ENCODE data around the gene ELF1. TPM values are rescaled to one million over a fixed set of nuclear protein-coding genes. Genes with fewer than 3 reads are reported as not detected.
"Not testable (repeated sequence)": the region's sequence is repeated elsewhere in the genome, so short reads cannot be mapped to it uniquely, and the experiment has no call there.

Gene ELF1
- total RNA-seq, 1 donor from 2014 or later, result 65.0 TPM

- Mint-ChIP-seq H3K27ac (no peak overlapping the region), H3K27me3 (no peaks in the 10 kb centered on the region), H3K4me3 (no peak overlapping the region), H3K4me1 (peaks cover 13% of the 10 kb centered on the region), H3K9me3 (peaks cover 12% of the 10 kb centered on the region), H3K36me3 (ENCODE audit: low read depth) (peaks cover 31% of the 10 kb centered on the region)
- intact Hi-C loops (cut with micrococcal nuclease), result no loop called here
- DNase-seq, result no peak
Observed at GRCh38 chr13:40886017-40886416, 133.1 kb downstream of the ELF1 start.

- H3K27ac Mint-ChIP-seq; intact Hi-C loops (cut with micrococcal nuclease); H3K9me3 Mint-ChIP-seq; H3K4me3 Mint-ChIP-seq; H3K27me3 Mint-ChIP-seq; DNase-seq: not testable (repeated sequence)
- Mint-ChIP-seq H3K36me3 (ENCODE audit: low read depth) (peaks cover 42% of the 10 kb centered on the region), H3K4me1 (peaks cover 13% of the 10 kb centered on the region)
Observed at GRCh38 chr13:40884175-40884574, 134.9 kb downstream of the ELF1 start.

Other genes starting within 250 kb of the ELF1 start
- gene MRPS31, start 248.1 kb downstream of the ELF1 start, total RNA-seq, result 46.3 TPM in 2 replicates
- gene SLC25A15, start 229.7 kb downstream of the ELF1 start, total RNA-seq, result 22.8 and 24.2 TPM in 2 replicates
- gene WBP4, start 42.2 kb upstream of the ELF1 start, total RNA-seq, result 13.3 and 14.1 TPM in 2 replicates
- gene KBTBD6, start 113.5 kb upstream of the ELF1 start, total RNA-seq, result 6.3 and 6.8 TPM in 2 replicates
- 5.6 and 6.2 TPM in 2 replicates for gene KBTBD7, start 175.3 kb upstream of the ELF1 start, total RNA-seq
- 20.1 and 20.6 TPM in 2 replicates for gene MTRF1, start 244.3 kb upstream of the ELF1 start, total RNA-seq